Pancreas (tissue), 10 donors: Measurements from ENCODE around the gene FANCM. TPM values are rescaled to one million over a fixed set of nuclear protein-coding genes. Genes with fewer than 3 reads are reported as not detected.
A peak's percentile ranks its signal among the peaks of the same experiment; 100 is the strongest.

Experiments
- ATAC-seq, 4 donors: fragments of 200-7000 bp; cut with Tn5 transposase; one replicate each; pipeline versions ENCODE4 v1.8.0 to v1.9.1; 2020; ENCODE audit warnings: mild to moderate bottlenecking in 4 of 4, moderate library complexity in 4 of 4
- DNase-seq, 6 donors: peaks; one replicate each; pipeline ENCODE4 v3.0.0-alpha.2; 2020
- FAIRE-seq: peaks from 2 replicates; lab custom pipeline; 2012; peaks lifted over from hg19 to GRCh38; lab: Jason Lieb, UNC
- H3K27ac ChIP-seq, 4 donors: fragments of 200-600 bp; sonication (generic); 1 replicate in 3 of 4; 2 replicates in 1 of 4; pipeline versions ENCODE4 v1.5.0 to v1.8.0; 2020
- H3K27me3 ChIP-seq, 4 donors: fragments of 200-600 bp; one replicate each; pipeline ENCODE4 v1.8.0; 2021
- H3K36me3 ChIP-seq, 3 donors: fragments of 200-600 bp; sonication (generic) in 1 of 3; one replicate each; pipeline versions ENCODE4 v1.5.0 to v1.8.0; 2020 to 2021
- H3K4me1 ChIP-seq, 3 donors: fragments of 200-600 bp; one replicate each; pipeline ENCODE4 v1.8.0; 2021
- H3K4me3 ChIP-seq, 4 donors: fragments of 200-600 bp; sonication (generic) in 2 of 4; one replicate each; pipeline versions ENCODE4 v1.5.0 to v1.8.0; 2020 to 2021
- H3K9me3 ChIP-seq, 4 donors: fragments of 200-600 bp; one replicate each; pipeline ENCODE4 v1.8.0; 2021
- WGBS, 2 donors: extraction: QIAGEN DNeasy Blood & Tissue Kit; methylation state at CpG; one replicate each; pipeline ENCODE4 v1.1.7; 2013; 5-methylcytosine and 5-hydroxymethylcytosine counted together
- intact Hi-C, 3 donors: fragments of 100-400 bp; cut with DNase I; formaldehyde crosslinking; loops; one replicate each; pipeline versions ENCODE4 v1.11.1 to v1.14.2; 2022
- polyA plus RNA-seq, 2 donors: library from polyadenylated mRNA; stranded (reverse); fragments of 200-250 nt; gene quantifications; one replicate each; pipeline ENCODE4 v1.2.3, GENCODE V29; 2013
- total RNA-seq, 6 donors: library from RNA; stranded (reverse); fragmentation: NEBNext Ultra II Directional in 4 of 6; extraction: Animal tissue kit (Norgen Biotek cat#: 25700) in 4 of 6; gene quantifications; one replicate each; pipeline versions ENCODE4 v1.2.1 to v1.2.4, GENCODE V29; 2021 to 2023
- TF ChIP-seq, protein P1 (sequence below), 4 donors: fragments of 200-600 bp; sonication (generic) in 3 of 4; IDR thresholded peaks; one replicate each; pipeline versions ENCODE4 v1.5.0 to v1.8.0; 2021; ENCODE audit warnings: antibody characterized with exemption in 4 of 4
- donor health status: healthy with polysubstance abuse.
- donor health status: DM: no; HTN: no; CAD: no; lungs with moderate emphysema.
- donor health status: DM: no; HTN: no; CAD: no.
- donor health status: control.
- donor health status: control.
- donor health status: Bipolar disorder and iron deficiency.
- donor health status: DM: yes; HTN: yes; CAD: no.
- donor health status: DM: no; HTN: no; CAD: no.
- donor health status: DM: no; HTN: no; CAD: no.
- donor health status: DM: yes; HTN: yes; CAD: no.

The FANCM gene
- total and polyA plus RNA-seq, 8 donors: 1.7 to 3.8 (median 1.9) TPM

- no peaks in the 10 kb centered on the region for H3K27me3 ChIP-seq
- intact Hi-C loops: loop anchor here in 1 of 3 donors (10.0 kb wide), 1 partner anchor 122 kb away; no protein-coding TSS in a partner anchor
- H3K4me3 ChIP-seq: no peak overlapping the region
- H3K27ac ChIP-seq: no peak overlapping the region
- whole genome bisulfite sequencing, 2 donors: 86 to 94% methylated on average over 1 of the region's 1 CpG
- ATAC-seq: no peak
- H3K4me1 ChIP-seq: peaks cover 0 to 4% (median 4%) of the 10 kb centered on the region in 3 donors
- no peak for FAIRE-seq
- TF ChIP-seq, protein P1, sequence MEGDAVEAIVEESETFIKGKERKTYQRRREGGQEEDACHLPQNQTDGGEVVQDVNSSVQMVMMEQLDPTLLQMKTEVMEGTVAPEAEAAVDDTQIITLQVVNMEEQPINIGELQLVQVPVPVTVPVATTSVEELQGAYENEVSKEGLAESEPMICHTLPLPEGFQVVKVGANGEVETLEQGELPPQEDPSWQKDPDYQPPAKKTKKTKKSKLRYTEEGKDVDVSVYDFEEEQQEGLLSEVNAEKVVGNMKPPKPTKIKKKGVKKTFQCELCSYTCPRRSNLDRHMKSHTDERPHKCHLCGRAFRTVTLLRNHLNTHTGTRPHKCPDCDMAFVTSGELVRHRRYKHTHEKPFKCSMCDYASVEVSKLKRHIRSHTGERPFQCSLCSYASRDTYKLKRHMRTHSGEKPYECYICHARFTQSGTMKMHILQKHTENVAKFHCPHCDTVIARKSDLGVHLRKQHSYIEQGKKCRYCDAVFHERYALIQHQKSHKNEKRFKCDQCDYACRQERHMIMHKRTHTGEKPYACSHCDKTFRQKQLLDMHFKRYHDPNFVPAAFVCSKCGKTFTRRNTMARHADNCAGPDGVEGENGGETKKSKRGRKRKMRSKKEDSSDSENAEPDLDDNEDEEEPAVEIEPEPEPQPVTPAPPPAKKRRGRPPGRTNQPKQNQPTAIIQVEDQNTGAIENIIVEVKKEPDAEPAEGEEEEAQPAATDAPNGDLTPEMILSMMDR (IDR thresholded peaks at IDR 0.05): no peak
- no peak for DNase-seq
- H3K9me3 ChIP-seq: no peaks in the 10 kb centered on the region
- no peaks in the 10 kb centered on the region for H3K36me3 ChIP-seq
Observed at GRCh38 chr14:45246691-45247090, 111.0 kb downstream of the FANCM start.

DNA sequence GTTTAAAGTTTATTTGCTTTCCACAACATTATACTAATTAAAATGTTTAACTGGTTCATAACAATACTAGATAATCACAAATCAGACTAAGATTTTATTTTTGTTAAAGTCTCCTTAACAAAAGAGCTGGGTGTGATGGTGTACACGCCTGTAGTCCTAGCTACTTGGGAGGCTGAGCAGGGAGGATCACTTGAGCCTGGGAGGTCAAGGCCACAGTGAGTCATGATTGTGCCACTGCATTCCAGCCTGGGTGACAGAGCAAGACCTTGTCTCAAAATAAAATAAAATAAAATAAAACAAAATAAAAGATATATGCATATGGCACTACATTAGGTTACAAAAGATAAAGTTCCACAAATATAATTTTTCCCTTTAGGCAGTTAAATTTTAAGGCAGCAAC lies 111.7 kb downstream of the FANCM start:
- no peaks in the 10 kb centered on the region for H3K36me3 ChIP-seq
- FAIRE-seq (no peak), DNase-seq (no peak), ATAC-seq (no peak)
- intact Hi-C loops: loop anchor here in 1 of 3 donors (10.0 kb wide), 1 partner anchor 123 kb away; no protein-coding TSS in a partner anchor
- no peaks in the 10 kb centered on the region for H3K9me3 ChIP-seq
- 96% methylated on average over 1 of the region's 1 CpG for WGBS, 2 donors
- TF ChIP-seq, protein P1 (IDR thresholded peaks at IDR 0.05): no peak
- H3K27me3 ChIP-seq: no peaks in the 10 kb centered on the region
- no peak overlapping the region for H3K27ac ChIP-seq
- H3K4me3 ChIP-seq: no peak overlapping the region
- H3K4me1 ChIP-seq: peaks cover 0 to 6% (median 4%) of the 10 kb centered on the region in 3 donors

DNA sequence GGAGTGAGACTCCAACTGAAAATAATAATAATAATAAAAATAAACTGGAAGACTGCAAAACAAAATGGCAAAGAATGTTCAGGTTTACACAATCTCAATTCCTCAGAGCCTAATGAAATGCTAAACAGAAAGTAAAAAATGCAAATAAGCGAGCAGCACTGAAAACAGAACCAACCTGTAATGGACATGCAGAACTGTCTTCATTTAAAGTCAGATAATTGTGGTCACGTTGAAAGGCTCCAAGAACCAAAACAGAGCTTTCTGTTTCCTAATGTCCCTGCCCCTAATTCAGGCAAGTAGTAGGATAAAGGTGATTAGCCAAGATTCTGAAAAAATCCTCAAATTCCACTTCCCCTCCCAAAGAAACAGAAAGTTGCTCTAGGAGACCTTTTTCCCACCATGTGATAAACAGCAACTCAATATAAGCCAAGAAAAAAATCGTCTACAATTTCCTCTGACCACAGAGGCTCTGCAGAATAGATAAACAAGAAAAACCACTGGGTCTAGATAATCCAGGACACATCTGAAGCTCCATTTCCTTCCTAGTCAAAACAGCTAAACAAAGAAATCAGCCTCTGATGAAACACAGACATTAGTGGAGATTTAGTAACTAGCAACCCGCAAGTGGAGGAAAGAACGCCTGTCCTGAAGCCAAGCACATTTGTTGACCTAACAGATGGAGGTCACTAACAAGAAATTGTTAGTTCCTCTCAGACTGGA lies 114.3 kb downstream of the FANCM start:
- Histone ChIP-seq H3K9me3 (no peaks in the 10 kb centered on the region), H3K27me3 (no peaks in the 10 kb centered on the region), H3K36me3 (no peaks in the 10 kb centered on the region), H3K4me3 (no peak overlapping the region), H3K4me1 (peaks cover 0 to 6% (median 4%) of the 10 kb centered on the region in 3 donors), H3K27ac (peak overlapping the region in 2 of 4 donors; percentile 10 to 48)
- FAIRE-seq (no peak), DNase-seq (peak in 1 of 6 donors; percentile 23), ATAC-seq (no peak)
- TF ChIP-seq, protein P1 (IDR thresholded peaks at IDR 0.05): no peak
- intact Hi-C loops: loop anchor here in 1 of 3 donors (10.0 kb wide), 1 partner anchor 125 kb away; no protein-coding TSS in a partner anchor
- 53 to 59% methylated on average over 5 of the region's 5 CpGs for WGBS, 2 donors

Other genes starting within 250 kb of the FANCM start
- 1 to 10 TPM; 5.1 to 9.2 (median 6.1) TPM for gene KLHL28, start 174.0 kb upstream of the FANCM start, total RNA-seq
- 1 to 10 TPM; 1.5 to 2.5 TPM for gene KLHL28, start 174.0 kb upstream of the FANCM start, polyA plus RNA-seq
- gene TOGARAM1, start 173.7 kb upstream of the FANCM start, total RNA-seq: 10 to 100 TPM in 1 of 6 donors, 1 to 10 TPM in 5; 6.6 to 13.3 (median 7.8) TPM
- 1 to 10 TPM; 3.4 to 7.3 TPM for gene TOGARAM1, start 173.7 kb upstream of the FANCM start, polyA plus RNA-seq
- gene PRPF39, start 51.8 kb upstream of the FANCM start, total RNA-seq: 10 to 100 TPM; 13.2 to 25.4 (median 22.2) TPM
- gene PRPF39, start 51.8 kb upstream of the FANCM start, polyA plus RNA-seq: 10 to 100 TPM; 27.0 to 36.8 TPM
- 10 to 100 TPM; 11.0 to 28.4 (median 13.9) TPM for gene FKBP3, start 1.4 kb upstream of the FANCM start, total RNA-seq
- 10 to 100 TPM; 44.6 to 65.3 TPM for gene FKBP3, start 1.4 kb upstream of the FANCM start, polyA plus RNA-seq
- 10 to 100 TPM in 1 of 6 donors, 1 to 10 TPM in 5; 4.4 to 13.6 (median 7.2) TPM for gene MIS18BP1, start 117.3 kb downstream of the FANCM start, total RNA-seq
- 1 to 10 TPM; 3.8 to 8.2 TPM for gene MIS18BP1, start 117.3 kb downstream of the FANCM start, polyA plus RNA-seq